ENCODE results near the gene PPP2R2D. TPM values are rescaled to one million over a fixed set of nuclear protein-coding genes. Genes with fewer than 3 reads are reported as not detected.

The PPP2R2D gene
- total RNA-seq, 1 experiment from 2014 or later: 35.1 TPM

- H2AK5ac ChIP-seq (ENCODE audit: insufficient read length, low read length): no peak overlapping the region
- H3K4ac ChIP-seq (ENCODE audit: low read depth, low read length): no peak overlapping the region
- no peak overlapping the region for H4K91ac ChIP-seq (ENCODE audit: insufficient read length, low read depth, low read length)
- H3K4me1 ChIP-seq (ENCODE audit: insufficient read depth, low read length): no peaks in the 10 kb centered on the region; the same call in 1 of the 2 replicates
- no peak overlapping the region for H2BK120ac ChIP-seq (ENCODE audit: low read depth, low read length, poor library complexity, severe bottlenecking)
- H3K9ac ChIP-seq (ENCODE audit: extremely low read depth, insufficient read length, low read length): no peak overlapping the region
- H3K27me3 Mint-ChIP-seq (ENCODE audit: low read depth): no peaks in the 10 kb centered on the region
- no peak overlapping the region for H3K23ac ChIP-seq (ENCODE audit: insufficient read length, low read depth, low read length)
- H3K9me3 Mint-ChIP-seq: no peaks in the 10 kb centered on the region
- H3K14ac ChIP-seq (ENCODE audit: insufficient read depth, low read length): no peak overlapping the region
- H2BK5ac ChIP-seq (ENCODE audit: insufficient read length, low read length): no peak overlapping the region
- peaks cover 16 to 41% (median 18%) of the 10 kb centered on the region in 3 experiments; a peak in 6 of 7 replicates for H3K36me3 Mint-ChIP-seq (ENCODE audit: insufficient read depth in 1 of 3, low read depth in 3 of 3)
- H3K9me3 ChIP-seq (ENCODE audit: control insufficient read depth, low read depth, low read length): no peaks in the 10 kb centered on the region
- no peak overlapping the region for H2BK20ac ChIP-seq (ENCODE audit: low read depth, low read length, poor library complexity, severe bottlenecking)
- WGBS (ENCODE audit: extremely low coverage, insufficient read length, low lambda C conversion rate): no CpG with 5 or more reads among the region's 5 CpGs
- no peak overlapping the region for H2BK15ac ChIP-seq (ENCODE audit: low read depth, low read length)
- TF ChIP-seq CTCF (conservative IDR thresholded peaks at IDR 0.05): no peak
- H3K4me3 Mint-ChIP-seq: no peak overlapping the region
- H2AFZ ChIP-seq (ENCODE audit: low read length): no peak overlapping the region
- H3K4me2 ChIP-seq (ENCODE audit: insufficient read depth, insufficient read length, low read length): no peak overlapping the region
- no peaks in the 10 kb centered on the region for H4K20me1 ChIP-seq (ENCODE audit: control insufficient read depth, insufficient read depth, insufficient read length)
- H2BK12ac ChIP-seq (ENCODE audit: insufficient read length, low read depth, low read length): no peak overlapping the region
- H3K27ac Mint-ChIP-seq: peak overlapping the region in 1 of 3 experiments; percentile 65; a peak in 1 of 7 replicates
- peaks cover 4% of the 10 kb centered on the region for H3K23me2 ChIP-seq (ENCODE audit: insufficient read length, low read depth, low read length, poor library complexity, severe bottlenecking)
- H3K79me2 ChIP-seq (ENCODE audit: insufficient read depth, low read length): peaks cover 42% of the 10 kb centered on the region
- H3K27me3 ChIP-seq (ENCODE audit: insufficient read depth, low read length): no peaks in the 10 kb centered on the region
- no peak overlapping the region for H4K5ac ChIP-seq (ENCODE audit: insufficient read length, low read depth, low read length)
- no peak overlapping the region for H3K56ac ChIP-seq (ENCODE audit: insufficient read length, low read depth, low read length)
- no peak overlapping the region for H4K8ac ChIP-seq (replicated peaks; ENCODE audit: insufficient read length, low read depth, low read length)
- DNase-seq: no peak
- H3K27ac ChIP-seq (ENCODE audit: insufficient read length, low read depth, low read length): no peak overlapping the region
- H3K18ac ChIP-seq (ENCODE audit: insufficient read length, low read depth, low read length): no peak overlapping the region
- no peaks in the 10 kb centered on the region for H3K79me1 ChIP-seq (ENCODE audit: insufficient read depth, low read depth, low read length, poor library complexity, severe bottlenecking)
- no peak overlapping the region for H3T11ph ChIP-seq (ENCODE audit: low read length)
- peaks cover 32 to 36% of the 10 kb centered on the region in 2 experiments for H3K4me1 Mint-ChIP-seq
These were observed 4.4 kb downstream of the PPP2R2D start for GRCh38 chr10:131905267-131905571.
